DND-41 (cell line): ENCODE data around the gene PANX2.
"Not testable (repeated sequence)": the region's sequence is repeated elsewhere in the genome, so short reads cannot be mapped to it uniquely, and the experiment has no call there.

ENCODE experiments used
- ATAC-seq: fragments of 200-7000 bp; cut with Tn5 transposase; 3 replicates; pipeline ENCODE4 v1.9.1; 2021; ENCODE audit warnings: low read depth; ENCODE audit not compliant: insufficient read depth
- DNase-seq: peaks from one replicate; pipeline ENCODE4 v3.0.0-alpha.2; 2020
- H2AFZ ChIP-seq: 2 replicates; pipeline ENCODE4 v1.6.0; 2012; ENCODE audit warnings: low read depth, low read length
- H3K27ac ChIP-seq: 2 replicates; pipeline ENCODE4 v1.5.1; 2012; ENCODE audit warnings: low read length, inconsistent platforms
- H3K27me3 ChIP-seq: fragments of 200-600 bp; sonication (generic); 2 replicates; pipeline ENCODE4 v1.6.0; 2012; ENCODE audit warnings: low read length, mild to moderate bottlenecking, inconsistent platforms; ENCODE audit not compliant: insufficient read depth, poor library complexity
- H3K36me3 ChIP-seq: 2 replicates; pipeline ENCODE4 v1.5.1; 2012; ENCODE audit warnings: low read length, inconsistent platforms; ENCODE audit not compliant: insufficient read depth
- H3K4me1 ChIP-seq: 2 replicates; pipeline ENCODE4 v1.5.1; 2012; ENCODE audit warnings: mild to moderate bottlenecking, low read length; ENCODE audit not compliant: insufficient read depth
- H3K4me2 ChIP-seq: 2 replicates; pipeline ENCODE4 v1.6.0; 2012; ENCODE audit warnings: mild to moderate bottlenecking, moderate library complexity, low read length, inconsistent platforms; ENCODE audit not compliant: insufficient read depth
- H3K4me3 ChIP-seq, 2 experiments: fragments of 200-600 bp in 1 of 2; shearing (Covaris generic) in 1 of 2; 2 replicates each; pipeline ENCODE4 v1.5.1; 2012 to 2016; ENCODE audit warnings: inconsistent platforms in 2 of 2, low read length in 2 of 2, mild to moderate bottlenecking in 2 of 2, low read depth in 1 of 2, moderate library complexity in 1 of 2
- H3K79me2 ChIP-seq: 2 replicates; pipeline ENCODE4 v1.6.0; 2012; ENCODE audit warnings: low read length, inconsistent platforms; ENCODE audit not compliant: insufficient read depth
- H3K9ac ChIP-seq: 2 replicates; pipeline ENCODE4 v1.6.0; 2012; ENCODE audit warnings: low read depth, mild to moderate bottlenecking, inconsistent platforms, low read length, moderate library complexity
- H3K9me3 ChIP-seq: 2 replicates; pipeline ENCODE4 v1.5.1; 2012; ENCODE audit warnings: low read length, moderate library complexity, mild to moderate bottlenecking, inconsistent platforms; ENCODE audit not compliant: insufficient read depth, severe bottlenecking
- H4K20me1 ChIP-seq: 2 replicates; pipeline ENCODE4 v1.6.0; 2012; ENCODE audit warnings: low read length; ENCODE audit not compliant: insufficient read depth
- EZH2 ChIP-seq: IDR thresholded peaks from 3 replicates; pipeline ENCODE4 v1.6.1; 2012; ENCODE audit warnings: borderline replicate concordance, low read depth, mild to moderate bottlenecking, moderate library complexity, low read length, inconsistent platforms; ENCODE audit not compliant: severe bottlenecking
- TF ChIP-seq, protein P1 (sequence below): IDR thresholded peaks from 2 replicates; pipeline ENCODE4 v1.5.1; 2012; ENCODE audit warnings: borderline replicate concordance, low read length, moderate library complexity, mild to moderate bottlenecking; ENCODE audit not compliant: poor library complexity, severe bottlenecking; ENCODE audit errors: extremely low read depth

PANX2 gene

DNA sequence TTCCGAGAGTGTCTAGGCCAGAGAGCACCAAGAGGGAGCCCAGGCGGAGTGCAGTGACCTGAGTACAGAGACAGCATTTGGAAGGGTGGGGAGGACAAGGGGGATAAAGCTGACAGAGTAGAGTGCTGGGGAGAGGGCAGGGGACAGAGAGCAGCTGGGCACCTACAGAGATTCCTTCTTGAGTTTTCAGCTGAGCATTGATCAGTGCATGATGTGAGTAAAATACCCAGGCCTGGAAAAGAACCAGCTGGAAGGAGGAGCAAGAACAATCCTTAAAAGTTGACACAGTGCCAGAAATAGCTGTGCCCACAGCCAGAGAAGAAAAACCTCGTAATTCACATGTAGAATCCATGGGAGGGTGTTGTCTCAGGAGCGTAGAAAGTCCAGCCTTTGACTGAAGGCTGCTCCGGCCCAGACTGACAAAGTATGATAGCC, 33.9 kb upstream of the PANX2 start:
- Histone ChIP-seq H3K4me3 (no peak overlapping the region), H3K4me1 (no peaks in the 10 kb centered on the region), H3K79me2 (no peaks in the 10 kb centered on the region), H3K36me3 (no peaks in the 10 kb centered on the region), H3K27ac (no peak overlapping the region), H3K9ac (no peak overlapping the region), H3K27me3 (peaks cover 14% of the 10 kb centered on the region), H3K4me2 (no peak overlapping the region), H3K9me3 (no peaks in the 10 kb centered on the region), H4K20me1 (no peaks in the 10 kb centered on the region), H2AFZ (no peak overlapping the region)
- ATAC-seq: no peak
- DNase-seq: no peak
- TF ChIP-seq, protein P1, sequence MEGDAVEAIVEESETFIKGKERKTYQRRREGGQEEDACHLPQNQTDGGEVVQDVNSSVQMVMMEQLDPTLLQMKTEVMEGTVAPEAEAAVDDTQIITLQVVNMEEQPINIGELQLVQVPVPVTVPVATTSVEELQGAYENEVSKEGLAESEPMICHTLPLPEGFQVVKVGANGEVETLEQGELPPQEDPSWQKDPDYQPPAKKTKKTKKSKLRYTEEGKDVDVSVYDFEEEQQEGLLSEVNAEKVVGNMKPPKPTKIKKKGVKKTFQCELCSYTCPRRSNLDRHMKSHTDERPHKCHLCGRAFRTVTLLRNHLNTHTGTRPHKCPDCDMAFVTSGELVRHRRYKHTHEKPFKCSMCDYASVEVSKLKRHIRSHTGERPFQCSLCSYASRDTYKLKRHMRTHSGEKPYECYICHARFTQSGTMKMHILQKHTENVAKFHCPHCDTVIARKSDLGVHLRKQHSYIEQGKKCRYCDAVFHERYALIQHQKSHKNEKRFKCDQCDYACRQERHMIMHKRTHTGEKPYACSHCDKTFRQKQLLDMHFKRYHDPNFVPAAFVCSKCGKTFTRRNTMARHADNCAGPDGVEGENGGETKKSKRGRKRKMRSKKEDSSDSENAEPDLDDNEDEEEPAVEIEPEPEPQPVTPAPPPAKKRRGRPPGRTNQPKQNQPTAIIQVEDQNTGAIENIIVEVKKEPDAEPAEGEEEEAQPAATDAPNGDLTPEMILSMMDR: no peak
- no peak for TF ChIP-seq EZH2

- not testable (repeated sequence) for H4K20me1 ChIP-seq, H3K4me2 ChIP-seq, H3K9me3 ChIP-seq, H3K9ac ChIP-seq, DNase-seq, H3K4me1 ChIP-seq, H2AFZ ChIP-seq, H3K36me3 ChIP-seq, H3K4me3 ChIP-seq, ATAC-seq, H3K79me2 ChIP-seq, H3K27ac ChIP-seq
- peaks cover 11% of the 10 kb centered on the region for H3K27me3 ChIP-seq
Observed at GRCh38 chr22:50137277-50137676, 33.3 kb upstream of the PANX2 start.

- Histone ChIP-seq H3K9me3 (no peaks in the 10 kb centered on the region), H3K4me2 (no peak overlapping the region), H3K27ac (no peak overlapping the region), H3K36me3 (no peaks in the 10 kb centered on the region), H3K4me3 (no peak overlapping the region), H3K4me1 (no peaks in the 10 kb centered on the region), H2AFZ (no peak overlapping the region), H3K9ac (no peak overlapping the region), H4K20me1 (no peaks in the 10 kb centered on the region), H3K79me2 (no peaks in the 10 kb centered on the region), H3K27me3 (peaks cover 11% of the 10 kb centered on the region)
- ATAC-seq: no peak
- DNase-seq: no peak
- TF ChIP-seq, protein P1: no peak
- no peak for TF ChIP-seq EZH2
Observed at GRCh38 chr22:50138041-50138440, 32.5 kb upstream of the PANX2 start.

DNA sequence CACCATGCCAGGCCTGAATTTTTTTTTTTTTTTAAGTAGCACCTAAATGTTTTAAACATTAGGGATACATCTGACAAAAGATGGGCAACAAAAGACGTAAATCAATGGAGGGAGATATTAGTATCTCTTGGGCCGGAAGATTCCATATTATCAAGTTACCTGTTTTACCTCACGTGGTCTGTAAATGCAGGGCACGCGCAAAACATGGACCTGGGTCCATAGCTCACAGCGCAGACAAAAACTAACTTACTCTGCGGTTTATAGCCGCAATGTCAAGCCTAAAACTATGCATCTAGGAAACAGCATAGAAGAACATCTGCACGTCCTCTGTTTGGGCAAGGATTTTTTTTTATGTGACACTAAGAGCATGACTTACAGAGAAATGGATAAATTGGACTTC, 31.5 kb upstream of the PANX2 start:
- H3K36me3 ChIP-seq: no peaks in the 10 kb centered on the region
- H3K9ac ChIP-seq: no peak overlapping the region
- H4K20me1 ChIP-seq: no peaks in the 10 kb centered on the region
- no peak overlapping the region for H3K27ac ChIP-seq
- H3K9me3 ChIP-seq: no peaks in the 10 kb centered on the region
- no peaks in the 10 kb centered on the region for H3K4me1 ChIP-seq
- no peak for TF ChIP-seq EZH2
- TF ChIP-seq, protein P1: no peak
- H3K79me2 ChIP-seq: no peaks in the 10 kb centered on the region
- no peak for ATAC-seq
- H3K4me2 ChIP-seq: no peak overlapping the region
- DNase-seq: no peak
- peaks cover 11% of the 10 kb centered on the region for H3K27me3 ChIP-seq
- no peak overlapping the region for H2AFZ ChIP-seq
- no peak overlapping the region for H3K4me3 ChIP-seq
